Astrocyte (in vitro differentiated cells and primary cell): ENCODE measurements around the gene SPATA6L.

Experiments
- CTCF ChIP-seq: IDR thresholded peaks from 2 replicates; pipeline ENCODE4 v1.5.1; 2011; ENCODE audit warnings: low read depth, mild to moderate bottlenecking, inconsistent platforms, low read length, moderate library complexity; ENCODE audit not compliant: insufficient read depth
- EZH2 ChIP-seq: IDR thresholded peaks from 2 replicates; pipeline ENCODE4 v1.6.1; 2012; ENCODE audit warnings: mild to moderate bottlenecking, low read length, inconsistent platforms; ENCODE audit not compliant: insufficient read depth

GRCh38 chr9:4680750-4681149, 14.5 kb upstream of the SPATA6L start:
- TF ChIP-seq CTCF (no peak), EZH2 (no peak)
